GF-D8 (cell line): ENCODE results near the gene RFX2.
A peak's percentile ranks its signal among the peaks of the same experiment; 100 is the strongest.
"Not testable (repeated sequence)": the region's sequence is repeated elsewhere in the genome, so short reads cannot be mapped to it uniquely, and the experiment has no call there.

Experiments
- DNase-seq: peaks from one replicate; lab custom pipeline; 2025; lab: John Stamatoyannopoulos, UW

RFX2 gene

DNA sequence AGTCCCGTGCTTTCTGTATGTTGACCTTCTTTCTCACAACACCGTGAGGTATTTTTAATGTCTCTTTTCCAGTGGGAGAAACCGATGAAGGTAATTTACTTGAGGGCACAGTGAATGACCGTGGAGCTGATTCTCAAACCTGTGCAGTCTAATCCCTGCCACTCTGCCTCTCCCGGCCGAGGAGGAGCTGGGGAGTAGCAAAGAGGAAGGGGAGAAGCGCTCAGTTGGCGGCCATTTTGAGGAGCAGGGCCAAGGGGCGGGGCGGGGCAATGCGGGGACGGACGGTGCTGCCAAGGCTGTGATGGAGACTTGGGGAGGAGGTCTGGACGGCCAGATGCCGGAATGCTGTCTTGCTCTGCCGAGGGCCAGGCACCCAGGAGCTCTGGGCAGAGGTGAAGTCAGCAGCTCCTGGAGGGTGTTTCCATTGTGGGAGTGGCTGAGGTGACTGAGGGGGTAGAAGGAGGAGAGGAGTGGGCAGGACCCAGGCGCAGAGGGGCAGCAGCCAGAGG, 120.0 kb downstream of the RFX2 start:
- no peak for DNase-seq

DNA sequence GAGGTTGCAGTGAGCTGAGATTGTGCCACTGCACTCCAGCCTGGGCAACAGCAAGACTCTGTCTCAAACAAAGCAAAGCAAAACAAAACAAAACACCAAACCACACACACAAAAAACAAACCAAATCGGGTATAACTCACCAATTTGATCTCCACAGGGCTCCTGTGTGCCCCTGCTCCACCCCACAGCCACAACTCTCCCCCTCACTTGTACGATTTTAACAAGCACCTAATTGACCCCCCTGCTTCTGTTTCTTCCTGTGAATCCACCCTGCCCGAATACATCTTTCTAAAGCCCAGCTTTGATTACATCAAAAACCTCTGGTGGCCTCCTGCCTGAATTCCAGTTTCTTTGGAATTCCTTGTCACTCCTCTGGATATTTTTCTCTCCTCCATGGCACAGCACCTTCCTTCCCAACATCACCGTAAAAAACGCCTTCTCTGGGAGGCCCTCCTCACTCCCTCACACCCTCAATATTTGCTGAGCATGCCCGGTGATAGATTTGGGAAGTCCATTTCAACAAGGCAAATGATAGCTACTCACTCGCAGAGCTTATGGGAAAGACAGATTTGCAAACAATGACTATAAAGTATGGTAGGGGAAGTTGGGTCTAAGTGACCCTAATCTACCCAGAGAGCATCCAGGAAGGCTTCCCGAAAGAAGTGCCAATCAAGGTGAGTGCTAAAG, 120.8 kb downstream of the RFX2 start:
- DNase-seq: no peak

DNA sequence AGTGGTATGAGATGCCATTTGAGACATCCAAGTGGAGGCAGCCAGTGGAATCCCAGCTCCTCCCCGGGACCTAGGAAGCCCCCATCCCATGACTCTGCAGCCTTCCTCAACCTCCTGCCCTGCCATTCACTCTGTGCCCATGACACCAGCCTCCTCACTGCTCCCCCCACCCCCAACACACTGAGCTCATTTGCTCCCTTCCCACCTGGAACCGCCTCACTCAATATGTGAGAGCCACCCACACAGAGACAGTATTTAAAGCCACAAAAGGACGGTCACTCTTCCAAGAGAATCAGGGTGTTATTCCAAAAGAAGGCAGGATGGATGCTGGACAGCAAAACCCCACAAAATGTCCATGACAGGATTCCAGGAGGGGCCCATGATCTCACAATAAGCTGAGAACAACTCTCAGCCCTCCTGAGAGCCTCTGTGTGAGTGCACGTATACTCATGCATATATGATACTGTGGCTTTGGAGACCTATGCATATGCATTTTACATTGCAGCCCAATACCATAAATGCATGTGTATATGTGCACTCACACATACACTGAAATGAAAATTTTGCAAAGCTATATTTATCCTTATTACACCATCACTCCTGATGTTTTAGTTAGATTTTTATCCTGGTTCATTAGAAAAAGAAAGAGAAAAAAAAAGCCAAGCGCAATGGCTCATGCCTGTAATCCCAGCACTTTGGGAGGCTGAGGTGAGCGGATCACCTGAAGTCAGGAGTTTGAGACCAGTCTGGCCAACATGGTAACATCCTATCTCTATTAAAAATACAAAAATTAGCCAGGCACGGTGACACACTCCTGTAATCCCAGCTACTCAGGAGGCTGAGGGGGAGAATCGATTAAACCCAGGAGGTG, 121.5 kb downstream of the RFX2 start:
- DNase-seq: no peak

DNA sequence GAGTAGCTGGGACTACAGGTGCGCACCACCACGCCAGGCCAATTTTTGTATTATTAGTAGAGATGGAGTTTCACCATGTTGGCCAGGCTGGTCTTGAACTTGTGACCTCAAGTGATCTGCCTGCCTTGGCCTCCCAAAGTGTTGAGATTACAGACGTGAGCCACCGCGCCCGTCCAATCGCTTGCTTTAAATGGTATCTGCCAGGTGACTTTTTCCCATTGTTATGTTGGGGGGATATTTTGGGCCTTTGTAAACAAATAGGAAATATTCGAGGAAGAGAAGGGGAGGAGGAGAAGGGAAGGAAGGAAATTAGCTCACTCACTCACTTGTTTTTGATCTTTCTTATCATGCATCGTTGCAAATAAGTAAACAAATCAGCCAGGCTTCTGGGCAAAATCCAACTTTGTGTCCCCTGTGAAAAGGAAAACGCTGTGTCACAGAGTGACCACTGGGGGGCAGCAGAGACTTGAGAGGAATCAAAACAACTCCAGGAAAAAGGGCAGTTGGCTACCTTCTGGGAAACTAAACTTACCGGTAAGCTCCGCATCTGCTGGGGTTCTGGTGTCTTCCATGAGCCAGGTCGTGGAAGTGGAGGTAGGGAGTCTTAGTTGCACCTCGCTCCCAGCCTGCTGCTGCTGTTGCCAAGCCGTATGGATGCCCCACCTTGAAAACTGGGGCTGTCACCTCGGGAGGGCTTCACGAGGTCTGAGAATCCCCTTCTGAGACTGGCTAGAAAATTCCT, 123.1 kb downstream of the RFX2 start:
- DNase-seq: peak; percentile 37

DNA sequence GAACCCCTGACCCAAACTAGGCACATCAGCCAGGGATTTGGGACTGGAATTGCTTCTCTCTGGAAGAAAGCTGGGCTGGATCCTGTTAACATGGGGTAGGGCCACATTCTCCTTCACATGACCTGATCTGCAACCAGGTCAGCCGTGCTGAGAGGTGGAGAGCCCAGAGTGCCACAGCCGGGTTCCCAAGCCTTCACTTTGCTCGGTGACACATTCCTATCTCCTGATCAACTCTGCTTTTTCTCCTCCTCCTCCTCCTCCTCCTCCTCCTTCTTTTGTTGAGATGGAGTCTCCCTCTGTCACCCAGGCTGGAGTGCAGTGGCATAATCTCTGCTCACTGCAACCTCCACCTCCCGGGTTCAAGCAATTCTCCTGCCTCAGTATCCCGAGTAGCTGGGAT, 124.5 kb downstream of the RFX2 start:
- DNase-seq: not testable (repeated sequence)

DNA sequence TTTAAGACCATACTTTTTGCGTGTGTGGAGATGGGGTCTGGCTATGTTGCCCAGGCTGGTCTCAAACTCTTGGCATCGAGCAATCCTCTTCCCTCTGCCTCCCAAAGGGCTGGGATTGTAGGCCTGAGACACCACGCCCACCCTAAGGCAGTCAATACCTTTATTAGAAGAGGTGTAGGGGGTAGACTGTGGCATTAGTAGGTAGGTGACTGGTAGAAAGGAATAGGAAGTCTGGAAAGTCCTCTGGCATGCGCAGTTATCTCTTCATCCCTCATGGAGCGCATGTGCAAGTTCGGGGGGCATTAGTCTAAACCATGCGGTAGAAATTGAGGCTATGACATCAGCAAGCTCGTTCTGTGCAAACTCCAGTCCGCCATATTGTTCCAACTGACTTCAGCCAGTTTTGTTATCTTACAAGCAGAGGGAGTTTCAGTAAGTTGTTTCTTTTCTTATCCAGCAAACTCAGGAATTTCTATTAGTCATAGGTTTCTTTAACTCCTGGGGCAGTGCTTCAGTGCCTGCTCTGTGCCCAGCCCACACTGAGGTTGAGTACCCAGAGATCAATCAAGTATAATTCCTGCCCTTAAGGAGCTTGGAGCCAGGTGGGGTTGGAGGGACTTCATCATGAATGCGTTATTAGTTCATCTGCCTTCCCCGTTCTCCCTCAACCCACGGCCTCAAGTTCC, 125.1 kb downstream of the RFX2 start:
- no peak for DNase-seq

DNA sequence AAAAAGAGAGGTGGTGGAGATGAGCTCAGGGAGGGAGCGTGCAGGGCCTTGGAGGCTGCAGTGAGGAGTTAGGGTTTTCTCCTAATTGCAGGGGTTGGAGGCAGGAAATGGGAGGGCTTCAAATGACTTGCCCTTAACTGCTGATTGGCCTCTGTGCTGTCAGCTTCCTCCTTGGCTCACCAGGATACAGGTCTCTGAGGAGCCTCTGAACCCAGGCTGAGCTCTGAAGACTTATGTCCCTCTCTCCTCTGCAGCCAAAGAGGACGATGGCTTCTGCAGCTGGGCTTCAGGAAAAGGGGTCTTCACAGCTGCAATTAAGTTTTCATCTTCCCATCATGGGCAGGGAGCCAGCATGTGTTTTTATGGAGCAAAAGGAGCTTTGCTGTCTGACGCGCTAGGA, 125.7 kb downstream of the RFX2 start:
- peak; percentile 3 for DNase-seq

DNA sequence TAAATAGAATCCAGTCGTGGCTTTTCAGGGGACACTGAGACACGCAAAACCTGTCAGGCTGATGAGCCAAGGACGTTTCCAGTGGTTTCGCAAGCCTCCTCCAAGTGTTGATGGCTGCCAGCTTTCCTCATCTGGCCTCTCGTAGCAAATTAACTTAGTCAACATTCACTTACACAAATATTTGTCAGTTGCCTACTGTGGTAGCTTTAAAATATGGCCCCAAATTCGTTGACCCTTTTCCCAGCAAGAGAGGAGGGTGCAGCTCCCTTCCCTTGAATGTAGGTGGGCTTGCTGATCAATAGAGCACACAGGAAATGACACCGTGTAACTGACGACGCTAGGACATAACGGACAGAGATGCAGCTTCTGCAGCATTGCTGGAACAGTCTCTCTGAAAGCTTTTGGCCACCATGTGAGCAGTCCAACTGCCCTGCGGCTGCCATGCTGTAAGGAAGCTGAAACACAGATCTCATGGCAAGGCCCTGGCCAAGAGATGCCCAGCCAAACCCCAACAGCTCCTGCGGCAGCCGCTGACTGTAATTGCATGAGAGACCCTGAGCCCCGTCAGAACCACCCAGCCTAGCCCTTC, 126.8 kb downstream of the RFX2 start:
- no peak for DNase-seq

DNA sequence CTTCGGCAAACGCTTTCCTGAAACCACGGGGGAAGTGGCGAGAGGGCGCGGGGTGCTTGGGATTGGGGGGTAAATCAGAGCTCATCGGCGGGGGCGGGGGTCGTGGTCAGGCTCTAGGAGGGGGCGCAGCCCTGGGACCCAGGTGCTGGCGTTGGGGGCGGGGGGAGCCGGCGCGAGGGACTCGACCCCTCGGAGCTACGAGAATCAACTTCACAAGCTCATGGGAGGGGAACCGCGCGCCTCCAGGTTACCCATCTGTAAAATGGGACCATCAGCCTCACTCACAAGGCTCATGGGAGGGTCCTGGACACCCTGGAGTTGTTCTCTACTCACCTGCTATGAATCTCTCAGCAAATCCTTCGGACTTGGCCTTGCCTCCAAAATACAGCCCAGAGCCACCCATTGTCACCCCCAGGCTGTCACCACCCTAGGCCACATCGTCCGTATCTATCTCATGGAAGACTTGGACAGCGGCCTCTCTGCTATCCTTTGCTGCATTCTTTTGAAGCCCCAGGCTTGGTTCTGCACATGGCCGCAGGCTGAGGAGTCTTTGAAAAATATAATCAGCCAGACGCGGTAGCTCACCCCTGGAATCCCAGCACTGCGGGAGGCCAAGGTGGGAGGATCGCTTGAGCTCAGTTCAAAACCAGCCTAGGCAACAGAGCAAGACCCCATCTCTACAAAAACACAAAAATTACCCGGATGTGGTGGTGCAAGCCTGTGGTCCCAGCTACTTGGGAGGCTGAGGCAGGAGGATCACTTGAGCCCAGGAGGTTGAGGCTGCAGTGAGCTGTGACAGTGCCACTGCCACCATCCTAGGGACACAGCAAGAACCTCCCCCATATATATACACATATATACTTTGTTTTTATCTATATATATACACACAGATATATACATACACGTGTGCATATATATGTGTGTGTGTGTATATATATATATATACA, 131.4 kb downstream of the RFX2 start:
- DNase-seq: no peak

DNA sequence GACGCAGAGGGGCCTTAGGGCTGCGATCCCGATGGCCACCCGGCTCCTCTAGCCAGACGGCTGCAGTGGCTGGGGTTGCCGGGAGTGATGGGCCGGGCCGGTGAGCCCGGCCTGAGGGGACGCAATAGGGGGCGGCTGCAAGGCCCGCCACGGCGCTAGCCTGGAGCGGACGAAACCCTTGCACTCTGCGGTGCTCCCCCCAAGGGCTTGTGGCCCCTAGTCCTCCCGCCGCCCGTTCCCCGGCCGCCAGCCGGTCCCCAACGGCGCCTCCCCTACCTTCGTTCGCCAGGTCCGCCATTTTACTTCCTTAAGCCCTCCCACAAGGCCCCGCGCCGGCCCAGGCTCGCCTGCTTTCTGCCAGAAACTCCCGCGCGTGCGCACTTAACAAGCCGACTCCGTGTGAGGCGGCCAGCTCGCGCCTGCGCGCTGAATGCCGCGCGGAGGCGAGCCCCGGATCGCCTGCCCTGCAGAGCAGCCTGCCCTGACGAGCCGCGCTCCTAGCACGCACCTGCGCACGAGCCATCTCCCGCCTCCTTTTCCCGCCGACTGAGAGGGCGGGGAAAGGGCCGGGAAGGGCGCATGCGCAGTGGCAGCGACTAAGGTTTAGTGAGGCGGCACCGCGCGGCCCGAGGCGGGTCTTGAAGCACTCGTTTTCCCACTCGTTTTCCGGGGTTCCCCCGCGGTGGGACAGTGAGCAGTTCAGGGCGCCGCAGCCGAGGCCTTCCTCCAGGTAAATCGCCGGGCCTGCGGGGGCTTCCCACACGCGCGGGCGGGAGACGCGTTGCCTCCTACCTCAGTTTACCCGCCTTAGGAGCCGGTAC, 132.3 kb downstream of the RFX2 start, which contains the start of gene RANBP3:
Gene RANBP3, minus strand, starts transcription at position 356 of the 821 bp plus-strand sequence. Its CDS starts 58 bp downstream, at position 298.
- peak; percentile 97 for DNase-seq

DNA sequence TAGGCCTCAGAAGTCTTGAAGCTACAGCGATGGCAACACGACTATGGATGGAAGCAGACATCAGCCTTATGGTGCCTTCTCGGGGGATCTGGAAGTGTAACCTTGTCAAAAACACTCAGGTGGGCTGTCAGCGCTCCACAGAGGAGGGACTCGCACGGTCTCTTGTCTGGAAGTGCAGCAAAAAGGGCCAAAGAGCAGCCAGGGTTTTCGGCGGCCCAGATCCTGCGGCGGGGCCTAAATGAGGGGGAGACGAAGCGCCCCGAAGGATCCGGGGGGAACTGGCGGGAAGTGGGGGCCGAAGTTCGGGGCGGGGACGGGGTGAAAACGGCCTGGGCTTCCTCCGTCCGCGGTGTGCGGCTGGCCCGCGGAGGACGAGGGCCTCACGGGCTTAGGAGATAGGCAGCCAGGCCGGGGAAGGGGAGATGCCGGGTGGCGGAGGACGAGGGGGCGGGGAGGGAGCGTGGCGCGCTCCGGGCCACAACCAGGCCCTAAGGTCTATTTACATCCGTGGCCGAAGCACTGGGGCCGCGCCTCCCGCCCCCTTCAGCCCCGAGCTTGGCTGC, 133.0 kb downstream of the RFX2 start:
- no peak for DNase-seq

DNA sequence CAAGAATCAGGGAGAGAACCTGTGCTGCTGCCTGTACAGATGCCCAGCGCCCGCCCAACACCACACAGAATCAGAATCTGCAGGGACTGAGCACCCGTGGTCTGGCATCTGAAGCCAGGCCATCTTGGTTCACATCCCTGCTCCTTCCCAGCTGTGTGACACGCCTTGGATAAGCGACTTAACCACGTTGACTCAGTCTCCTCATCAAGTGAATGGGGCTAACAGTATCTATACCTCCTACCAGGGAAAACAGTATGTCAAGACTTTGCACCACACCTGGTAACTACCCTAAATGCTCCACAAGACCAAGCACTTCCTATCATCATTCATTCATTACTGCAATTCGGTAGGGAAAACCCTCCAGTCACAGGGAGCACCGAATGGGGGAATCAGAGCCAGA, 133.5 kb downstream of the RFX2 start:
- no peak for DNase-seq

DNA sequence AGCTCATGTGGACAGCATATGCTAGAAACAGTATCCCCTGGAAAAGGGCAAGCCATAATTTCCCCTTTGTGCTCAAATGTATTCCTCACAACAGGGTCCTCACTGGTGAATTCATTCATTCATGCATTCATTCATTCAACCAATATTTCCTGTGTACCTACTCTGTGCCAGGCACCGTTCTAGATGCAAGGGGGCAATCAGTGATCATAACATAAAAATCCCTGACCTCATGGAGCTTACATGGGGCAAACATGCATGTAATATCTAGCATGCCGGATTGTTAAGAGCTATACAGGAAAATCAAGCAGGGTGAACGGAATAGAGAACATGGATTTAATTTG, 134.9 kb downstream of the RFX2 start:
- DNase-seq: no peak

DNA sequence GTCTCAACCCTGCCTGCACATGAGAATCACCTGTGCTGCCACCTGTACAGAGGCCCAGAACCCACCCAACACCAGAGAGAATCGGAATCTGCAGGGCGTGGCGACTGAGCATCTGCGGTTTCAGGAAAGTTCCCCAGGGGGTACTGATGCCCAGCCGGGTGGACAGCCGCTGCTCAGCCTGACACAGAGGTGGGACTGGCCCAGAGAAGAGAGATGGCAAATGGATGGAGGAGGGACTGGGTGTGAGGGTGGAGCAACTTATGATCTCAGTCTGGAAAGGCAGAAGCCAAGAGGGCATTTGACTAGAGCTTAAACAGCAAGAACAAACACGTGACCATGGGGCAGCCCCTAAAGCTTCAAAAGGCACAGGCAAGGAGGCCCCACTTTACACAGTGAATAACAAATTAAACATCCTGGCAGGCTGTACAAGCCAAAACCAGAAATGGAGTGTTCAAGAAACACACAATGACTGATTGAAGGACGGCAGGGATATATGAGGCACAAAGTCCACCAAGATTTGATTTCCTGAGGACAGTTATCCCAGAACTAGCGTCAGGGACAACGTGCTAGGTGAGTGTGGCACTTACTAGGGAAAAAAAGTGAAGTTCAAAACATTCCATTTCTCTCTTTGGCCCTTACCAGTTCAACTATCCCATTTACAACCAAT, 135.4 kb downstream of the RFX2 start:
- no peak for DNase-seq

DNA sequence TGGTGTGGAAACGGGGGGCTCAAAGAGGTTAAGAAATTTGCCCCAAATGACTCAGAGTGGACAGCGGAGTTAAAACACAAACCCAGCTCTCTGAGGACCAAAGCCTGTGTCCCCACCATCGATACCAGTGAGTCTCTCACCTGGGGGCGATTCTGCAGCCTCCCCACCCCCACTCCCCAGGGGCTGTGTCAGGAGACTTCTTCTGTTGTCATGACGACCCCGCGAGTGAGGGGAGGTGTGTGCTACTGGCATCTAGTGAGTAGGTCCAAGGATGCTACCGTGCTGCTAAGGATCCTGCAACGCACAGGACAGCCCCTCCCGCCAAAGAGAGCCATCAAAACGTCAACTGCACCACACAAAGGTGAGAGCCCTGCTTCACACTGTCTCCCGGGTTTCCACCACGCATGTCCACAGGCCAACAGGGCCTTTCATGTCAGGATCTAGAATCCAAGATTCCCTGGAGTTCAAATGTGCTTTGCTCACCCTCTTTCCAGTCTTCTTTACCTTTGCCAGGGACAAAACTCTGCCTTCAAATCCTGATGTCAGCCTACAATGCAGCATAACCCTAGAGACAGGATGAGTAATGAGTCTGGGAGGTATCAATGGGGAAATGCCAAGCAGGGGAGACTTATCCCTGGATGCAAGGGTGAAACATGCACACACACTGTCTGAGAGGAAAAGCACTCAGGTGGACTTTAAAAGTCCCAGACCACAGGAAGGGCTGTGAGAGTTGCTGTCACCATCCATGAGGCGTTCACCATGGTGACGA, 136.2 kb downstream of the RFX2 start:
- DNase-seq: no peak

DNA sequence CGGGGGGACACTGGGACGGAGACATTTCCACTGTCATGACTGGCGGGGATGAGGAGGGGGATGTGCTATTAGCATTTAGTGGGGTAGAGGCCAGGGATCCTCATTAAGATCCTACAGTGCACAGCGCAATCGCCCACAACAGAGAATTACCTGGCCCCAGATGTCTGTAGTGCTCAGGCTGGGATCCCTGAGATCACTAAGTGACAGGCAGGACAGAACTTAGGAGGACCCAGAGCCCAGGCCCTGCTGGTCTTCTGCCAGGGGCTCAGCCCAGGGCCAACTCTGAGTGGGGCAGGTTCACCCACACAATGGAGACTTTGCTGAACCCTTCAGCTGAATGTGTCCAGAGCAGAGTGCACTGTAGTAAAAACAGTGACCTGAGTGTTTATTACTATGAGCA, 136.9 kb downstream of the RFX2 start:
- no peak for DNase-seq

DNA sequence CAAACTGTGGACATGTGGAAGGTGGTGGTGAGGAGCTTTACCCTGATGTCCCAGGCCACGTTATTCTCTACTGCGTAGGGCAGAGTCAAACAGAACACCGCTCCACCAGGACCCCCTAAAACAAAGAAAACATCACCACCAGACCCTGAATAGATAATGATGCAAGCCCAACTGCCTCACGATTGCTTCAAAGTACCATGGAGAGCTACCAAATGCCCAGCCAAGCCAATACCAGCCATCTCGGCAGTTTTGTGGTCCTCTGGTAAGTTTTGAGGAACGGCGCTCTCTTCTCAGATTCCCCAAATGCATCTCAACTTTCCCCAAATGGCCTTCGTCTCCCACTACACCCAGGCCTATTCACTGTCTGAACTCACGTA, 138.0 kb downstream of the RFX2 start:
- DNase-seq: no peak
